ENCODE results near the gene CXorf38.

Gene CXorf38

DNA sequence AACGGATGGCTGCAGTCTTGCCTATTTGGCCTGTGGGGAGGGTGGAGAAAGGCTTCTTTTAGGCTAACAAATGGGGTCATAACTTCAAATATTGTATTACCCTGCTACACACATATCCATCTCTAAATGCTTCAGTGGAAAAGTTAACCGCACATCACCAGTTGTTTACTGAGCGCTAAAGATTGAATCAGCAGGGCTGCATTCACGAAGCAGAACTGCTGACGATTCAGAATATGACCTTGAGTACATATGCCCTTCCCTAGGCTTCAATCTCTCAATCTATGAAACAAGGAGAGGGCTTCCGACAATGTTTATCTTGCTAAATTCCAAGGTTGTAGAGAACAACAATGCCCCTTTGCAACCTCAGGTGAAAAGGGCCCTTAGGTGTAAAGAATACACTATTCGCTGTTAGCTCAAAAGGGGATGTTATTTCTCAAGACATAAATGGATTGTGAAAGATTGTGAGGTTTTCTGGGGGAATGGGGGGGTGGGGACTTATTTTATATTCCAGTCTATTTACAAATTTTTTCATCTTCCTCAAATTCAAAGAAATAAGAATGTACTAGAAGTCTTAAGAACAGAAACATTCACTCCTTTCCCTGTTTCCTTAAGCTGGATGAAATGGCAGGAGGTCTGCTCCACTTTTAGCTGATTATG lies 69.2 kb downstream of the CXorf38 start:
- Histone ChIP-seq H3K9me3 (ENCODE audit: control insufficient read depth in 1 of 2, low read length in 2 of 2) (no peaks in the 10 kb centered on the region), H3K36me3 (ENCODE audit: control insufficient read depth in 1 of 2, insufficient read depth in 2 of 2, low read length in 2 of 2) (no peaks in the 10 kb centered on the region), H3K4me1 (ENCODE audit: control insufficient read depth in 1 of 2, insufficient read depth in 2 of 2, low read length in 2 of 2) (peaks cover 4 to 8% of the 10 kb centered on the region in 2 donors), H3K27me3 (ENCODE audit: control insufficient read depth in 1 of 2, insufficient read depth in 2 of 2, low read length in 2 of 2) (no peaks in the 10 kb centered on the region), H3K27ac (ENCODE audit: low read depth, low read length) (no peak overlapping the region), H3K9ac (ENCODE audit: low read depth in 1 of 2, low read length in 2 of 2) (no peak overlapping the region), H3K4me3 (ENCODE audit: low read depth in 1 of 2, low read length in 2 of 2) (no peak overlapping the region)
